C4-2B (cell line): ENCODE data around the gene RILPL1.
"Not testable (repeated sequence)": the region's sequence is repeated elsewhere in the genome, so short reads cannot be mapped to it uniquely, and the experiment has no call there.

Experiments used
- ZFX ChIP-seq: fragments of 450-650 bp; IDR thresholded peaks from 2 replicates; pipeline ENCODE4 v1.6.1; 2017
- TF ChIP-seq, protein P1 (sequence below): fragments of 450-650 bp; conservative IDR thresholded peaks from 2 replicates; pipeline ENCODE4 v1.5.1; 2017; ENCODE audit warnings: mild to moderate bottlenecking

DNA sequence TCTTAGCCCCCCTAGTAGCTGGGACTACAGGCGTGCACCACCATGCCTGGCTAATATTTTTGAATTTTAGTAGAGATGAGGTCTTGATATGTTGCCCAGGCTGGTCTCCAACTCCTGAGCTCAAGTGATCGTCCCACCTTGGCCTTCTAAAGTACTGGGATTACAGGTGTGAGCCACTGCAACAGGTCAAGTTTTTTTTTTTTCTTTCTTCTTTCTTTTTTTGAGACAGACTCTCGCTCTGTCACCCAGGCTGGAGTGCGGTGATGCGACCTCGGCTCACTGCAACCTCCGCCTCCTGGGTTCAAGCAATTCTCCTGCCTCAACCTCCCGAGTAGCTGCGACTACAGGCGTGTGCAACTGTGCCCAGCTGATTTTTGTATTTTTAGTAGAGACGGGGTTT lies 70.3 kb downstream of the RILPL1 start:
- TF ChIP-seq, protein P1, sequence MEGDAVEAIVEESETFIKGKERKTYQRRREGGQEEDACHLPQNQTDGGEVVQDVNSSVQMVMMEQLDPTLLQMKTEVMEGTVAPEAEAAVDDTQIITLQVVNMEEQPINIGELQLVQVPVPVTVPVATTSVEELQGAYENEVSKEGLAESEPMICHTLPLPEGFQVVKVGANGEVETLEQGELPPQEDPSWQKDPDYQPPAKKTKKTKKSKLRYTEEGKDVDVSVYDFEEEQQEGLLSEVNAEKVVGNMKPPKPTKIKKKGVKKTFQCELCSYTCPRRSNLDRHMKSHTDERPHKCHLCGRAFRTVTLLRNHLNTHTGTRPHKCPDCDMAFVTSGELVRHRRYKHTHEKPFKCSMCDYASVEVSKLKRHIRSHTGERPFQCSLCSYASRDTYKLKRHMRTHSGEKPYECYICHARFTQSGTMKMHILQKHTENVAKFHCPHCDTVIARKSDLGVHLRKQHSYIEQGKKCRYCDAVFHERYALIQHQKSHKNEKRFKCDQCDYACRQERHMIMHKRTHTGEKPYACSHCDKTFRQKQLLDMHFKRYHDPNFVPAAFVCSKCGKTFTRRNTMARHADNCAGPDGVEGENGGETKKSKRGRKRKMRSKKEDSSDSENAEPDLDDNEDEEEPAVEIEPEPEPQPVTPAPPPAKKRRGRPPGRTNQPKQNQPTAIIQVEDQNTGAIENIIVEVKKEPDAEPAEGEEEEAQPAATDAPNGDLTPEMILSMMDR, result not testable (repeated sequence)
- not testable (repeated sequence) for TF ChIP-seq ZFX
